ENCODE measurements around the gene PRKAG2. TPM values are rescaled to one million over a fixed set of nuclear protein-coding genes. Genes with fewer than 3 reads are reported as not detected.

Gene PRKAG2
- total and polyA plus RNA-seq, 12 donors = 3.8 to 17.3 (median 10.9) TPM

DNA sequence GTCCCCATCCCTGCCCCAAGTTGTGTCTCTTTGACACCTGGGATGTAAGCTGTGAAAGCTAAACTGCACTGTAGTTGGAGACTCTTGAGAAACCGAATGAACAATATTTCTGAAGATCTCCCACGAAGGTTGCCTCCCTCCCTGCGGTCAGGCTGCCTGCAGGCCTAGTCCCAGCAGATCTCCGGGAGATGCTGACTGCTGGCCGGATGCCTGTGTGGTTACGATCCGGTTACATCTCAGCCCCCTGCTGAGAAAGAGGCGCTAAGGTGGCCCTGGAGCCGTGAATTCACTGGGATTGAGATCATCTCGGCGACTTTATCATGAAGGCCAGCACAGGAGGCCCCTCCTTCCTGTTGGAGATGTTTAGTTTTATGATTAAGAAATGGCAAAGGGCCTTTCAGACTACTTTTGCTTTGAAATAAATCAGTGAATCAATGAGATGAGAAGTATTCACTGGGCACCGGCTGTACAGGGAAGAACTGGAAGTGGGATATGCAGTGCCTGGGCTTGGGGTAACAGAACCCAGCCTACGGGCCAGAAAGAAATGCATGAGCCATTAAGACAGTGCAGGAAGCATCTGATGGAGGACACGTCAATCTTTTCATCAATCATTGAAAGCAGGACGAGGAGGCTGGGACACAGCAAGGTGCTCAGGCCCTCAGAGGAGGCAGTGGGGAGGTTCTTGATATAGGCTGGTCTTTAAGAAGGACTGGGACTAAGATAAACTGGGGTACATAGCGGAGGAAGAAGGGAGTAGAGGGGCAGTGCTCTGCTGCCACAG lies 177.6 kb downstream of the PRKAG2 start:
- no peak overlapping the region for H3K4me3 ChIP-seq
- H3K9me3 ChIP-seq (replicated peaks in 1 of 3) = no peaks in the 10 kb centered on the region
- no peak overlapping the region for H3K27ac ChIP-seq
- no peaks in the 10 kb centered on the region for H3K27me3 ChIP-seq
- TF ChIP-seq CTCF (IDR thresholded peaks at IDR 0.05) = no peak
- no peak for TF ChIP-seq POLR2A (IDR thresholded peaks at IDR 0.05)
- WGBS, 4 donors = 73 to 91% (median 81%) methylated on average over 16 of the region's 16 CpGs
- intact Hi-C loops (cut with DNase I) = no loop called here
- no peaks in the 10 kb centered on the region for H3K36me3 ChIP-seq (replicated peaks in 1 of 2)
- DNase-seq = no peak
- H3K4me1 ChIP-seq (replicated peaks in 1 of 2) = peaks cover 9 to 13% of the 10 kb centered on the region in 2 donors

DNA sequence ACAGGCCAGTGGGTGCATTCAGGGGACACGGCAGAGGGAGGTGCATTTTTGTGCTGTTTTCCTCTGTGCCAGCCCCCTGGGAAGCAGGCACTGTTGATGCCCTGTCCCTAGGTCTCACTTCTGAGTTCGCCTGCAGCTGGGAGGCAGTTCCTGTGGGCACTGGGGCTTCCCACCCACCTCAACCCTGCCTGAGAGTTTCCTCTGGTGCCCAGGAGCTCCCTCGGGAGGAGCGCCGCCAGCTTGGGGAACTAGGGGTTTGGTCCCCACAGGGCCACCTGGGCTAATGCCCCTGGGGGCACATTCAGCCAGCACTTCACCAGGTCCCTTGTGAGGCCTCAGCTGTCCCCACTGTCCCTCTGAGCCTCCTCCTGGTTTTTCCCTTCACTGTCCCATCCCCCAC lies 179.0 kb downstream of the PRKAG2 start:
- DNase-seq = no peak
- intact Hi-C loops (cut with DNase I) = no loop called here
- Histone ChIP-seq H3K36me3 (replicated peaks in 1 of 2) (no peaks in the 10 kb centered on the region), H3K4me3 (no peak overlapping the region), H3K4me1 (replicated peaks in 1 of 2) (peaks cover 9 to 13% of the 10 kb centered on the region in 2 donors), H3K27ac (no peak overlapping the region), H3K9me3 (replicated peaks in 1 of 3) (no peaks in the 10 kb centered on the region), H3K27me3 (no peaks in the 10 kb centered on the region)
- TF ChIP-seq POLR2A (IDR thresholded peaks at IDR 0.05) (no peak), CTCF (IDR thresholded peaks at IDR 0.05) (no peak)
- 94 to 100% (median 95%) methylated on average over 3 to 5 of the region's 5 CpGs; no CpG with 5 or more reads in 1 of the 4 donors for WGBS, 4 donors

DNA sequence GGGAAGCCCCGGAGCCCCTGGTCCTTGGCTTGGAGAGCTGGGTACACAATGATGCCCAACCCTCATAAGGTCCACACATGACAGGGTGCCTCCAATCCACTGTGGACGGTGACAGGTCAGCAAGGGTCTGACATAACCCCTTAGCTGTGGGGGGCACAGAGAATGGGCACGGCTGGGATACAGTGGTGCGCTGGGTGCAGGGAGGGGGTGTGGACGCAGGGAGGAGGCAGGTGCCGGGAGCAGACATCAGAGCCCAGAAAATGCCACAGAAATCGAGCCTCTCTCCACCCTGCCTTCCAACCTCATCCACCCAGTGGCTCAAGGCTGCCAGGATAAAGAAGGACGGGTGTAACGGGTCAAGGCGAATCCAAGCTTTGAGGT lies 179.4 kb downstream of the PRKAG2 start:
- TF ChIP-seq POLR2A (IDR thresholded peaks at IDR 0.05) = no peak
- TF ChIP-seq CTCF (IDR thresholded peaks at IDR 0.05) = no peak
- Histone ChIP-seq H3K36me3 (replicated peaks in 1 of 2) (no peaks in the 10 kb centered on the region), H3K27me3 (no peaks in the 10 kb centered on the region), H3K4me3 (no peak overlapping the region), H3K27ac (no peak overlapping the region), H3K9me3 (replicated peaks in 1 of 3) (no peaks in the 10 kb centered on the region), H3K4me1 (replicated peaks in 1 of 2) (peaks cover 9 to 13% of the 10 kb centered on the region in 2 donors)
- intact Hi-C loops (cut with DNase I) = no loop called here
- no peak for DNase-seq
- 88 to 92% (median 88%) methylated on average over 9 to 10 of the region's 10 CpGs for WGBS, 4 donors

DNA sequence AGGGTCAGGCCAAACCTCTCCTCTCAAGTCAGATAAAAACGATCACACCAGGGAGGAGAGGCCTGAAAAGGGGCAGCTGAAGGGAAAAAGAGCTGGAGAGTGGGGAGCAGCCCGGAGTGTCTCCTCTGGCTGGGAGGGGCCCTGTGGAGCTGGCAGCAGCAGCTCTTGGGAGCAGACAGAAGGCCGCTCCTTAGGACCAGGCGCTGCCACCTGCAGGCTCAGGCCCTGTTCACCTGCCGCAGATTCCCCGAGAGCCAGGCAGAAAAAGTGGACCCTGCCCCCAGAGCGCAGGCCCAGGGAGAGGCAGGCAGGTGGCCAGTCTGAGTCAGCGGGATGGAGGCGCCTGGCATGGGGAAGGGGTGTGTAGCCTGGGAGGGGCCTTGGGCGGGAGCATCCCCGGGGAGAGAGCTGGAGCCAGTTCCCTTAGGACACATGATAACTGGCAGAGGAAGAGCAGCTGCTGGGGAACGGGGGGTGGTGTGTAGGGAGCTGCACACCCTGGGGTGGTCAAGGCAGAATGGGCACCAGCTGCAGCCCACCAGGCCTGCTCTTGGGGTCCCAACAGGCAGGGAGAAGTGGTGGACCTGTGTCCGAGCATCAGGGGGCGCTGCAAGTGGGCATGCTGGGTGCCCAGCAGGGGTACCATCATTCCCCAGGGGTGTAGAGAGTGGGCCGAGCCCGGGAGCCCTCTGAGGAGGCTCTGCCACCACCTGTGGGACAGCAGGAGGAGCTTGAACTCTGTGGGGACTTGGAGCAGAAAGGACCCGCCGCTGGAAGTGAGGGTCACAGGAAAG lies 180.0 kb downstream of the PRKAG2 start:
- H3K27ac ChIP-seq = no peak overlapping the region
- H3K27me3 ChIP-seq = no peaks in the 10 kb centered on the region
- H3K9me3 ChIP-seq (replicated peaks in 1 of 3) = no peaks in the 10 kb centered on the region
- WGBS, 4 donors = 84 to 89% (median 86%) methylated on average over 14 to 18 of the region's 18 CpGs
- TF ChIP-seq POLR2A (IDR thresholded peaks at IDR 0.05) = no peak
- TF ChIP-seq CTCF (IDR thresholded peaks at IDR 0.05) = no peak
- no peaks in the 10 kb centered on the region for H3K36me3 ChIP-seq (replicated peaks in 1 of 2)
- H3K4me3 ChIP-seq = no peak overlapping the region
- no peak for DNase-seq
- intact Hi-C loops (cut with DNase I) = no loop called here
- peaks cover 9 to 13% of the 10 kb centered on the region in 2 donors for H3K4me1 ChIP-seq (replicated peaks in 1 of 2)
